ENCODE measurements around the gene SON.

DNA sequence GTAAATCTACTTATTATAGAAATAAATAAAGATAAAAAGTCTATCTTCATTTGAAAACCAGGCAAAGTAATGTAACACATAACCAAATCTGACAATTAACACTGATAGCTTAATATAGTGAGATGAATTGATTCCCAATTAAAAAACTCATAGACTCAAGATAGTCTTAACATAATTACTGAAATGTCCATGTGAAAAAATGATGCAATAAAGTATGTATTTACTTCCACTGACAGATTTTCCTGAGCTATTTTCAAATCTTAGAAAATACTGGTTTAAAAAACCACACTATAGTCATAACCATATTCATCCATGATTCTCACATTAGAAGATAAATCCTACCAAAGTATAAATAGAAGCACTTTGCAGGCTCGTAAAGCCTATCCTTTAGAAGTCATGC, 55.2 kb downstream of the SON start:
- TF ChIP-seq POLR2A (IDR thresholded peaks at IDR 0.05; ENCODE audit: low read depth, low read length) = no peak
- no peak for TF ChIP-seq POLR2AphosphoS5 (IDR thresholded peaks at IDR 0.05; ENCODE audit: low read depth, low read length)

All from GM12891 (cell line).